MM.1S (cell line): ENCODE data around the gene IFNL2.

ENCODE experiments used
- DNase-seq: peaks from one replicate; pipeline ENCODE4 v3.0.0-alpha.2; 2015
- H2AFZ ChIP-seq: fragments of 300-600 bp; sonication (generic); 2 replicates; pipeline ENCODE4 v1.6.0; 2016; ENCODE audit warnings: antibody characterized with exemption, low read length
- H3F3A ChIP-seq: fragments of 300-600 bp; sonication (generic); 2 replicates; pipeline ENCODE4 v1.6.1; 2016; ENCODE audit warnings: mild to moderate bottlenecking, antibody characterized with exemption, low read length, moderate library complexity, mixed read lengths; ENCODE audit not compliant: insufficient read depth
- H3K27ac ChIP-seq: fragments of 300-600 bp; sonication (generic); 2 replicates; pipeline ENCODE4 v1.5.1; 2016; ENCODE audit warnings: mild to moderate bottlenecking, low read length
- H3K27me3 ChIP-seq: fragments of 300-600 bp; sonication (generic); replicated peaks from 2 replicates; pipeline ENCODE4 v1.6.0; 2016; ENCODE audit warnings: low read length; ENCODE audit not compliant: insufficient read depth
- H3K36me3 ChIP-seq: fragments of 300-600 bp; sonication (generic); replicated peaks from 2 replicates; pipeline ENCODE4 v1.6.1; 2016; ENCODE audit warnings: mild to moderate bottlenecking, low read length, mixed read lengths; ENCODE audit not compliant: insufficient read depth
- H3K4me1 ChIP-seq: fragments of 300-600 bp; sonication (generic); 2 replicates; pipeline ENCODE4 v1.6.1; 2016; ENCODE audit warnings: low read length, mixed read lengths
- H3K4me2 ChIP-seq: fragments of 300-600 bp; sonication (generic); 2 replicates; pipeline ENCODE4 v1.6.0; 2016; ENCODE audit warnings: low read depth, low read length
- H3K4me3 ChIP-seq: fragments of 300-600 bp; sonication (generic); 2 replicates; pipeline ENCODE4 v1.5.1; 2016; ENCODE audit warnings: low read length, mixed read lengths
- H3K79me2 ChIP-seq: fragments of 300-600 bp; sonication (generic); 2 replicates; pipeline ENCODE4 v1.6.1; 2016; ENCODE audit warnings: mixed run types, low read length, mixed read lengths
- H3K9ac ChIP-seq: fragments of 300-600 bp; sonication (generic); 2 replicates; pipeline ENCODE4 v1.6.1; 2016; ENCODE audit warnings: low read length, mixed read lengths
- H3K9me2 ChIP-seq: fragments of 300-600 bp; sonication (generic); replicated peaks from 2 replicates; pipeline ENCODE4 v1.6.1; 2016; ENCODE audit warnings: mild to moderate bottlenecking, low read length, mixed read lengths; ENCODE audit not compliant: insufficient read depth
- H3K9me3 ChIP-seq: fragments of 300-600 bp; sonication (generic); replicated peaks from 2 replicates; pipeline ENCODE4 v1.6.1; 2016; ENCODE audit warnings: mild to moderate bottlenecking, low read length, mixed read lengths; ENCODE audit not compliant: insufficient read depth
- H4K20me1 ChIP-seq: fragments of 300-600 bp; sonication (generic); 2 replicates; pipeline ENCODE4 v1.6.1; 2016; ENCODE audit warnings: mild to moderate bottlenecking, low read length, moderate library complexity, mixed read lengths; ENCODE audit not compliant: insufficient read depth
- CTCF ChIP-seq: fragments of 300-600 bp; sonication (generic); IDR thresholded peaks from 2 replicates; pipeline ENCODE4 v1.5.1; 2016; ENCODE audit warnings: antibody characterized with exemption, low read length, mixed read lengths
- EZH2 ChIP-seq: fragments of 300-600 bp; sonication (generic); optimal IDR thresholded peaks from 2 replicates; pipeline ENCODE3; 2017; ENCODE audit warnings: low read depth, mild to moderate bottlenecking, antibody characterized with exemption, low read length, mixed read lengths
- EZH2phosphoT487 ChIP-seq: fragments of 300-600 bp; sonication (generic); IDR thresholded peaks from 2 replicates; pipeline ENCODE4 v1.6.1; 2018; ENCODE audit warnings: antibody characterized with exemption, low read length

Gene IFNL2

GRCh38 chr19:39276740-39277139, 8.5 kb downstream of the IFNL2 start:
- Histone ChIP-seq H3K9me2 (no peaks in the 10 kb centered on the region), H3K27me3 (no peaks in the 10 kb centered on the region; the same call in none of the 2 replicates)
- TF ChIP-seq EZH2 (no peak), EZH2phosphoT487 (no peak), CTCF (no peak)

DNA sequence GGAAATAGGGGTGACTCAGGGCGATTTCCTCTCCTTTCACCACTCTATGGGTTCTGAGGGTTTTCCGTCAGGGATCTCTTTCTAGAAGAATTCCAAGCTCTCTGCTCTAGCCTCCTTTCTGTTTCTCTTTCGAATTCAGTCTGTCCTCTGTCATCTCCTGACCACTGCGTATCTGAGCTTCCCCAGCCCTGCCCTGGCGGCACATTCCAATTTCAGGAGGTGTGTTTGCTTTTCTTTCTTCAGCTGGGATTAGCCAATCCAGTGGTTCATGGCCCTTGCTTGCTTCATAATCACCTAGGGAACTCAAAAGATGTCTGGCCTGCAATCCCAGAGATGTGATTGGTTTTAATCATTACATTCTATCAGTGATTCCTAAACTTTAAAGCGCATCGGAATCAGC, 9.4 kb downstream of the IFNL2 start:
- Histone ChIP-seq H3K79me2 (no peaks in the 10 kb centered on the region), H4K20me1 (no peaks in the 10 kb centered on the region), H3K27ac (no peak overlapping the region), H3F3A (no peaks in the 10 kb centered on the region), H3K9me2 (no peaks in the 10 kb centered on the region), H3K4me3 (no peak overlapping the region), H3K4me2 (no peak overlapping the region), H3K36me3 (no peaks in the 10 kb centered on the region), H3K9ac (no peak overlapping the region), H3K27me3 (no peaks in the 10 kb centered on the region; the same call in none of the 2 replicates), H3K9me3 (no peaks in the 10 kb centered on the region), H2AFZ (no peak overlapping the region), H3K4me1 (no peaks in the 10 kb centered on the region)
- no peak for TF ChIP-seq EZH2phosphoT487
- TF ChIP-seq EZH2, result no peak
- no peak for TF ChIP-seq CTCF
- no peak for DNase-seq

More at GRCh38 chr19:39276740-39277139, 8.5 kb downstream of the IFNL2 start:
- Histone ChIP-seq H3K4me1 (no peaks in the 10 kb centered on the region), H2AFZ (no peak overlapping the region), H3K27ac (no peak overlapping the region), H3K4me2 (no peak overlapping the region), H3K36me3 (no peaks in the 10 kb centered on the region), H3K9ac (no peak overlapping the region), H3K79me2 (no peaks in the 10 kb centered on the region), H4K20me1 (no peaks in the 10 kb centered on the region), H3K9me3 (no peaks in the 10 kb centered on the region), H3K4me3 (no peak overlapping the region), H3F3A (no peaks in the 10 kb centered on the region)
- no peak for DNase-seq

DNA sequence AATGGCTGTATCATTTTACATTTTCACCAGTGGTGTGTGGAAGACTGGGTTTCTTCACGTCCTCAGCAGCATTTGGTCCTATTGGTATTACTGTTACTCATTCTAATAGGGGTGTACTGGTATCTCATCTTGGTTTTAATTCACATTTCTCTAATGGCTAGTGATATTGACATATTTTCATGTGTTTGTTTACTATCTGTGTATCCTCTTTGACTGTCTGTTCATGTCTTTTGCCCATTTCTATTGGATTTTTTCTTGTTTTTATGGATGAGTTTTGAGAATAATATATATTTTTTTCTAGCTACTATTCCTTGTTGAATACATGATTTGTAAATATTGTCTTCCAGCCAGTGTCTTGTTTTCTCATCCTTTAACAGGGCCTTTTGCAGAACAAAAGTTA, 13.8 kb downstream of the IFNL2 start:
- Histone ChIP-seq H3K4me3 (no peak overlapping the region), H3K79me2 (no peaks in the 10 kb centered on the region), H3K36me3 (no peaks in the 10 kb centered on the region), H3K27ac (no peak overlapping the region), H3F3A (no peaks in the 10 kb centered on the region), H3K9me2 (no peaks in the 10 kb centered on the region), H3K27me3 (no peaks in the 10 kb centered on the region; the same call in 1 of the 2 replicates), H3K9ac (no peak overlapping the region), H3K4me2 (no peak overlapping the region), H3K4me1 (no peaks in the 10 kb centered on the region), H3K9me3 (no peaks in the 10 kb centered on the region), H2AFZ (no peak overlapping the region), H4K20me1 (no peaks in the 10 kb centered on the region)
- no peak for TF ChIP-seq EZH2phosphoT487
- TF ChIP-seq EZH2, result no peak
- TF ChIP-seq CTCF, result no peak
- no peak for DNase-seq
